Umbilical cord (tissue), 2 donors: ENCODE results near the gene PPP1R12B. TPM values are rescaled to one million over a fixed set of nuclear protein-coding genes. Genes with fewer than 3 reads are reported as not detected.
"Not testable (repeated sequence)": the region's sequence is repeated elsewhere in the genome, so short reads cannot be mapped to it uniquely, and the experiment has no call there.

Experiments
- DNase-seq: peaks from one replicate; pipeline ENCODE4 v3.0.0-alpha.2; 2015; ENCODE audit warnings: low spot score
- total RNA-seq: library from RNA; depleted of rRNA; stranded (reverse); fragments of >200 nt; gene quantifications from one replicate; pipeline ENCODE4 v1.2.3, GENCODE V29; 2014; ENCODE audit warnings: low replicate concordance; ENCODE audit not compliant: insufficient read depth

PPP1R12B gene
- total RNA-seq, 1 donor from 2014 or later = 472 TPM

DNA sequence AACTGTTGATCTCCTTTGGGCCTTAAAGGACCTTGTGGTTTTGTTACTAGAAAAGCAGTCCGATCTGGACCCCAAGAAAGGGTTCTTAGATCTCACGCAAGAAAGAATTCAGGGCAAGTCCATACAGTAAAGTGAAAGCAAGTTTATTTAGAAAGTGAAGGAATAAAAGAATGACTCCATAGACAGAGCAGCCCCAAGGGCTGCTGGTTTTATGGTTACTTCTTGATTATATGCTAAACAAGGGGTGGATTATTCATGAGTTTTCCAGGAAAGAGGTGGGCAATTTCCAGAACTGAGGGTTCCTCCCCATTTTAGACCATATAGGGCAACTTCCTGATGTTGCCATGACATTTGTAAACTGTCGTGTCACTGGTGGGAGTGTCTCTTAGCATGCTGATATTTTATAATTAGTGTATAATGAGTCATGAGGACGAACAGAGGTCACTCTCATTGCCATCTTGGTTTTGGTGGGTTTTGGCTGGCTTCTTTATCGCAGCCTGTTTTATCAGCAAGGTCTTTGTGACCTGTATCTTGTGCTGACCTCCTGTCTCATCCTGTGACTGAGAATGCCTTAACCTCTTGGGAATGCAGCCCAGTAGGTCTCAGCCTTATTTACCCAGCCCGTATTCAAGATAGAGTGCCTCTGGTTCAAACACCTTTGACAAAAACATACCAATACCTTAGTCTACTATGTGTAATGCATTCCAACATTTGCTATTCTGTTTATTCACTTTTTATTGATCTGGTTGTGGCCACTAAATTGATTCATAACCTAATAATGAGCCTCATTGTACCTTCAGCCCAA lies 183.5 kb downstream of the PPP1R12B start:
- not testable (repeated sequence) for DNase-seq

DNA sequence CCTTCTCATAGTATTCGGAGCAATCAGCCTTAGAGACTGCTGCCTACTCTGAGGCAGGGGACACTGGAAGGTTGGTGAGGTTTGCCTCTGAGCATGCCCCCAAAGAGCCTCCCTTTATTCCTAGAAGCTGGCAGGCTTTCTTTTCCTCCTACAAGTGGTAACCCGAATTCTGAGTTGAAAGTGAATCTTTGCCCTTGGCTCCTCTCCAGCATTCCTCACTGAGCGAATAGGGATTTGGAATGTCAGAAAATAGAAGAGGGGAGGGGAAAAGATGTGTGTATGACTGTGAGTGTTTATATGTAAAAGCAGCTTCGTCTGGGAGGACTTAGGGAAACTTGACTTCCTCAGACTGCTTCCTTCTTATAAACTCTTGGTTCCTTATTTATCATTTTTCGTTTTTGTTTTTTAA lies 190.7 kb downstream of the PPP1R12B start:
- DNase-seq = peak; percentile 90

DNA sequence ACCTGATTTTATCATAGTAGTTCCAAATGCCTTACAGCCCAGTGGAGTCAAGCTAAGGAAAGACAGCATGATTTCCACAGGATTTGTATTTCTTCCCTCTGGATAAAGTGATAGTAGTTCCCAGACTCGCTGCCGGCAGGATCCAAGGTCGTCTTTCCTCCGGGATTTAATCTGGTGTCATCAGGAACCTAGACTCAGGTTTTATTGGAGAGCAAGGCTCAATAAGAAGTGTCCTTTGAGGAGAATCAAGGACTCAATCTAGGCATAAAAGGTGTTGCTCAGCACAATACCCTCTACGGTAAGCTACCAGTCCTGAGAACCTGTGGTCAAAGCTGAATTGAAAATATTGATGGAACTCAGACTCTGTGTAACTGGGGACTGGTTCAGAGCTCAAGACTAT lies 191.1 kb downstream of the PPP1R12B start:
- DNase-seq = not testable (repeated sequence)

DNA sequence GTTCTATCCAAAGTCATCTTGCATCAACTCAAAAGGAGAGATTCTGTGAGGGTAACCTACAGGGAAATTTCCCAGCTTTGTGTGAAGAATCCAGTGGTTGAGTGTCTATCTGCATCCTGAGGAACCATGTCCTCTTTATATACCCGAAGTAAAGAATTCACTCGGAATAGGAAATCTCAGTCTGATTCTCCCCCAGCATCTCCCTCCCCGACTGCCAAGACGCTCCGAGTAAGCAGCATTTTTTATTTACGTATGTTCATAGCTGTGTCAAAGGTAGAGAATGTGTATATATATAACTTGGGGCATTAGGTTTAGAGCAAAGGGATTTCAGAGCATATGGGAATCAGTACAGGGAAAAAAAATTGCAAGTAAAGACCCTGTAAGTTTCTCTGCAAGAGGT lies 191.5 kb downstream of the PPP1R12B start:
- DNase-seq = peak; percentile 59

DNA sequence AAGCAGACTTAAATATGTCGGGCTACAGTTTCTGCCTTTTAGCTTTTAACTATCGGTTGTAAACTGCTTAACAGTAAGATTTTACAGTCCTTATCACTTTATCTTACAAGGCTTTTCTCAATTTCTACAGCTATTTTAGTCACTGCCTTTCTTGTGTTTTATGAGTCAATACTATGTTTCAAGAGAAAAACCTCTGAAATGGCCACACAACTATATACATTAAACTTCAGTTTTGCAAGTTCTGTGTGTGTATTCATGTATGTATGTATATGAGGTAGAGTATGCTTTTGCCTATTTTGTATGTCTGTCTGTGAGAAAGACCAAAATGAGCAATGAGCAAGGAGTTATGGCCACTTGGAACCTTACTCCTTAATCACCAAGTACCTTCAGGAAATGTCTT lies 191.9 kb downstream of the PPP1R12B start:
- peak; percentile 47 for DNase-seq

DNA sequence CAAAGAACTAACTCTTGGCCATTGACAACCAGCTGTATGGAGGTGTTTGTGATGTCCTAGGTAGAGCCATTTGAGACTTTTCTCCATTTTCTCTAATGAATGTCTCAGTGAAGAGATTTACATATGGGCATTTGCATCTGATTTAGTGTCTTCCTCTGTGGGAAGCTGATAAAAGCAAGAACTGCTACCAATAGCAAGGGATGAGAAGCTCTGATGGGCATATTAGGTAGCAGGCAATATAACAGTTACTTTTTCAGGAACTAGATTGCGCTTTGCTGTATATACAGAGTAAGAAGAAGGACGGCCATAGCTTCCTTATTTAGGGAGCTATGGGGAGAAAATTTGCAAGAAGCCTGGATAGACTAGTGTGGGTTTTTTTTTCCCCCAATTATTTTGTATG lies 192.4 kb downstream of the PPP1R12B start:
- DNase-seq = not testable (repeated sequence)

DNA sequence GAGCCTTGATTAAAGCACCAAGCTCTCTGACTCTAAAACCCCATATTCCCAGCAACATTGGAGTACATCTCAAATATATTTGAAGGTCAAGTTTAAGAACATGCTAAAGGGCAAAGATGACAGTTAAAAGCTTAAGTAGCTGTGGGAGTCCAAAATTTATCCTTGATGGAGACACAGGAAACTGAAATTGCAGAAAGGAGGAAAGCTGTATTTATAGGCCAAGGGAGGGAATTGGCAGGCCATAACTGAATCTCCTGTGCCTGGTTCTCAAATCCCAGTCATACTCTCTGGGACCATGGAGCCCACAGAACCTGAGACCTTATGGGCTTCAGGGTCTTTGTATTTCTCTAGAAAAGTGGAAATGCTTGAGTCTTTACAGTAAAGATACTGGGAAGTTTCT lies 193.9 kb downstream of the PPP1R12B start:
- not testable (repeated sequence) for DNase-seq

DNA sequence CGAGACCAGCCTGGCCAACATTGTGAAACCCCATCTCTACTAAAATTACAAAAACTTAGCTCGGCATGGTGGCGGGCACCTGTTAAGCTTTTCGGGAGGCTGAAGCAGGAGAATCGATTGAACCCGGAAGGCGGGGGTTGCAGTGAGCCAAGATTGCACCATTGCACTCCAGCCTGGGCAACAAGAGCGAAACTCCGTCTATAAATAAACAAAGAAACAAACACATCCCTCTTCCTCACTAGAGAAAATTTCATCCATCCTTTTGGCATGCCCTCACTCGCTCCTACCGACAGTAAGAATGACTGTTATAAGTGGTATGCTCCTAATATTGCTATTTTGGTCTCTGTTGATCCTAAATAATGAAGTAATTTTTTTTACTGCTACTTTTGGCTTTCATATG lies 195.0 kb downstream of the PPP1R12B start:
- DNase-seq = not testable (repeated sequence)

DNA sequence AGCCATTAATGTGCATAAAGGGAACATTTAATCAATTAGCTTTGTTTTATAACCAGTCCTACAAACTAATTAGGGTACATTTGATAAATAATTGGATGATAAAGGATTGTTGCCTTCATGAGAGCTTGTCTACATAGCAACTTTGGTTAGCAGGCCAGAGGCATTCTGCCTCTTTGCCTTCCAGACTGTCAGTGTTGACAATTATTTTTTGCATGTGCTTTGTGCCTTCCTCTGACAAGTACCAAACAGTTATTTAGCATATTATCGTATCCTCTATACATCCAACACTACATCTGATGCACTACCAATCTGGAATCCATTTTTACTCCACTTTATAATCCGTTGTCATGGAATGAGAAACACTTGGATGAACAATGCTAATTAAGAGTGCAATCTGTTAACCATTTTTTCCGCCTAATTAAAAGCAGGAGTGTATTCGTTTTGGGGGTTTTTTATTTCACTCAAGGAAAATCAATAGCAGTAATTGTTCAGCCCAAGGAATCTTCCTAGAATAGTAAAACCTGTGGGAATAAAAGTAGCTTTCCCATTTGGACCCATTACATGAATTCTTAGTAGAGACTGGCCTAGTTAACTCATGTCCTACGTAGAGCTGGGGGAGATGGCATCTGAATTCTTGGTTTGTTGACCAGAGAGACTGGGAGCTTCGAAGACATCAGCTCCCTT lies 196.4 kb downstream of the PPP1R12B start:
- DNase-seq = not testable (repeated sequence)

DNA sequence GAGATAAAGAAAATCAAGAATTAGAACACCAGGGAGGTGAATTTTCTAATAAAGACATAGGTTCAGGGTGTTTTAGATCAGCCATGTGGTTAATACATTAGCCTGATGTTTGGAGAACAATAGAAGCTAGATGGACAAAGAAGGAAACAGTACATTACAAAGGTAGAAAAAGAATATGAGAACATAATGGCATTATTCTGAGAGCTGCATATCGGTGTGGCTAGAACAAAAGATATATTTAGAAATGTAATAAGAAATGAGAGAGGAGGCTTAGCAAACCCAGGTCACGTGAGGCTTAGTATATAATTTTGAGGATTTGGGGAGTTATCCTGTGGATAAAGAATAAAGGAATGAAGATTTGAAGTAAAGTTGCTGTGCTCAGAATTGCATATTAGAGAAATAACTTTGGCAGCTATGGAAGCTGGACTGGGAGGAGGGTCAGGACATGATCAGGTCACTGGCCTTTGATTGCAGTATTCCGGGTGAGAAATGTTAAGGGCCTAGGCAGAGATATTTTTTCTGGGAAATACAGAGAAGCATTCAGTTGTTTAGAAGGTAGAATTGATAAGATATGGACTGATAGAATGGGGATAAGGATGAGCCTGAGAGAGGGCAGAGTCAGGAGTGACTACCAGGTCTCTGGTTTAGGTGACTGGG lies 197.3 kb downstream of the PPP1R12B start:
- DNase-seq = peak; percentile 80

DNA sequence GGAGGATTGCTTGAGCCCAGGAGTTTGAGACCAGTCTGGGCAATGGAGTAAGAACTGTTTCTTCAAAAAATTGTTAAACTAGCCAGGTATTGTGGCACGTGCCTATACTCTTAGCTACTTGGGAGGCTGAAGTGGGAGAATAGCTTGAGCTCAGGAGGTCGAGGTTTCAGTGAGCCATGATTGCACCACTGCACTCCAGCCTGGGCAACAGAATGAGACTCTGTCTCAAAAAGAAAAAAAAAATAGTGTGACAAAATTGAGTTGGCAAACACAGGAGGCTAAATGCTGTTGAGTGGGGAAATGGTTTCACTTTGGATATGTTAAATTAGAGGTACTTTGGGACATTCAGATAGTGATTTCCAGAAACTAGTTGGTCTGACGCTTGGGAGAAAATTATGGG lies 197.9 kb downstream of the PPP1R12B start:
- not testable (repeated sequence) for DNase-seq

DNA sequence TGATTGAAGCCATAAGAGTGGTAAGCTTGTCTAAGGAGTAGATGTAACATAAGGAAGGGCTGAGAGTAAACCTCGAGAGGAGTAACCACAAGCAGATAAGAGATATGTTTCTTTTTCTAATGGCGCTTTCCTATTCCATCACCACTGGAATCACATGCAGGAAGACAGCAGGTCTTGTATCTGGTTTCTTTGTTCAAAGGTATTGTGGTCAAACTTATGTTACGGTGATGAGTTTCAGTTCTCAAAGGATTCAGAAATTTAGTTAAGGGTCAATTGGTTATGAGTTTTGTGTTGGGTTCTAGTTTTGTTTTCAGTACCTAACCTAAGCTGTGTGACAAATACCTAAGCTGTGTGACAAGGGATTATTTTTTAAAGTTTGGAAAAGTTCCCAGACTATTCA lies 198.3 kb downstream of the PPP1R12B start:
- not testable (repeated sequence) for DNase-seq

DNA sequence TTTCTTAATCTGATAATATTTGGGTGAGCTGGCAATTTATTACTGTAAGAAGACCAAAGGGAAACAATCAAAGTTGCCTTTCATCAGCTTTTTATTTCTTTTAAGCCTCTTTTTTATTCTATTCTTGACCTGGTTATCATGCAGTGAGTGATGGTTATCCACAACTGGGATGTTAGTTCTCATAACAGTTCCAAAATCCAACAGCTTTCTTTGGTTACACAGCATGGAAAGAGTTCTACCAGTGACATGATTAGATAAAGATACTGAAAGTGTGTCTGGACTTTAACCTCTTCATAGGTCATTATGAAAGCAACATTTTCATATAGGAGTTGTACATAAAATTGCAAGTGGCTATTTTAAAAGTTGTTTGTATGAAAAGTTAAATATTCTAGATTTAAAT lies 198.7 kb downstream of the PPP1R12B start:
- DNase-seq = no peak

DNA sequence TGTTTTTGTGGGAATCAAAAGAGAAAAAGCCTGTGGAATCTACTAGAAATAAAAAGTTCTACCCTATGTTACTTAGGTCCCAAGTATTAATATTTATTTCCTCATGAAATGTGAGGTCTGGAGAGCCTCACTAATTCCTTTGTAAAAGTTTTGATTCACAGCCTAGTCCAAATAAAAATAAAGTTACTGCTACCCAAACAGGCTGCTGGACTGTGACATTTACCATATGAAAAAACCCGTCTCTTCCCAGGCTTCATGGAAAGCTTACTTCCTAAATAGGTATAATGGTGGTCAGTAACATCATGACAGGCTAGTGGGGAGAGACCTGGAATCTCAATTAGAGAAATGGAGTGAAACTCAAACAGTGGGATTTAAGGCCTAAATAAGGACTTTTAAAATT lies 201.6 kb downstream of the PPP1R12B start:
- not testable (repeated sequence) for DNase-seq

DNA sequence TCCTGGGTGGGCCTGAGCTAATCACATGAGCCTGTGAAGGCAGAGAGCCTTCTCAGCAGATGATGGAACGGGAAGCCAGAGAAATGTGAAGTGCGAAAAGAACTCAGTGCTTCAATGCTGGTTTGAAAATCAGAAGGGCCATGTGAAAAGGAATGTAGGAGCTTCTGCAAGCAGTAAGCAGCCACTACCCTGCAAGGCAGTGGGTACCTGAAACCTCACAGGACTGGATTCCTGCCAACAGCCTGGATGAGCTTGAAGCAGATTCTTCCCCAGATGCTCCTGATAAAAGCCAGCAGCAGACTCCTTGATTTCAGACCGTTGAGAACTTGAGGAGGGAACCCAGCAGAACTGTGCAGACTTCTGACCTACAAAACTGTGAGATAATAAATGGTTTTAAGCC lies 203.2 kb downstream of the PPP1R12B start:
- DNase-seq = peak; percentile 63

DNA sequence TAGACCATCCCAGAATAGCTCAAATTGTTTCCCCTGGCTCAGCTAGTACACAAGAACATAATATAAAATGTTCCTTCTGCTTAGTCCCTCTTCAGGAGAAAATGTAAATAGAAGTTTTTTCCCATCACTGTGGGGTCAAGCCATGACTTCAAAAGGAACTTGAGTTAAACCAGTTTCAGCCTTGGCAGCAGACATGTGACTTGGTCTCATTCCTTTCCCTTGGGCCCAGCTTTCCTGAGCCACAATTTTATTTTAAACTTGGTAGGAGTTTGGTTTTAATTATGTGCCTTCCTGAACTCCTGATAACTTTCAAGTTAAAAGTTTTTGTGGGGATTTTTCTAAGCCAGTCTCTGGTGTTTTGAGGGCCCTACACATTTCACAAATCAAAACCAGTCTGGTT lies 204.1 kb downstream of the PPP1R12B start:
- DNase-seq = peak; percentile 91

DNA sequence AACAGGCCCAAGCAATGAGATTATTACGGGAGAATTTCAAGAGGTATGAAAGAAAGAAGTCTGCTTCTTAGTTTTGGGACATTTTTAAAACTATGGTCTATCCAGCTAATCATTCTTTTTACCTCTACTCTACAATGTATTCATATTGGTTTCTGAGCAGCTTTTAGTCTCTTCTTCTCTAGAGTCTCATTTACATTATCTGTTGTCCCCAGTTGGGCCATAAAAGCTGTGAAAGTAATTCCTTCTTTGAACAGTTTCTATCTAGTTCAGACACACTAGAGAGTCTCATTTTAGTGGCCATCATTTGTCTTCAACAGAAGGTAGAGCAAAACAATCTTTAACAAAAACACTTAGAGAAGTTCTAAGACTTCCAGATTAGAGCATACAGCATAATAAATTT lies 204.6 kb downstream of the PPP1R12B start:
- DNase-seq = not testable (repeated sequence)

DNA sequence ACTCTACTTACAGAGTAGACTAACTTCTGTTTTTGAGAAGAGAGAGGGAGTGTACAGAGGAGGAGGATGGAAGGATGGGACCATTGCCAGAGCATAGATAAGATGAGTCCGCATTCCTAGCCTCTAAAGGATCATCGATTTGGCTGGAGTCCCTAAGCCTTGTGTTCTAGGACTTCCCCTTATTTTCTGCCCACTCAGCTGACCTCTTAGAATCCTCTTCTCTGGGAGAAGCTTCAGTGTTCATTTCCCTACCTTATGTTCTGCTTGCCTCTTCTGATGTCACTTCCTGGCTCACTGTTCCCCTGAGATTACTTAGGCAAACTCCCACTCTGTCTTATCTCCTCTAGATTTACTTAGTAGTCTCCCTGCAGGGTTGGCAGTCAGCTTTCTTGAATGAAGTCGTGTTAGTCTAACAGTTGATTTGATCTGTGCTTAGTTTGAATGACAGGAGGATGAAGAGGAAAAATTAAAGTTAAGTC lies 205.1 kb downstream of the PPP1R12B start:
- peak; percentile 99 for DNase-seq

DNA sequence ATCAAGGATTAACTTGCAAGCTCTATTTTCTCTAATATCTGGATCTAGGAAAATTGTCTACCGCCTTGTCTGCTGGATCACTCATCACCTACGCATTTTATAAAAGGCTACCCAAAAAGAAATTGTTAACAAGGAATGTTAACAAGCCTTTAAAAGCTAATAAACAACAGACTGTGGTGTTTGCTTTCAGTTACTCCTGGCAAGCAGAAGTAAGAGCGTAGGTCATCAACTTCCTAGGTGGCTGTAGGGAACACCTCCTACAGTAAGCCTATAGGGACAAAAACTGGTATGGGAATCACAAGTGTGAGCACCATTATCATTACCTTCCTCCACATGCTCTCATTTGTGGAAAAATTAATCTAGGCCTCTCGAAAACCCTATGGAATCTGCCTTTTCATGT lies 206.1 kb downstream of the PPP1R12B start:
- not testable (repeated sequence) for DNase-seq

DNA sequence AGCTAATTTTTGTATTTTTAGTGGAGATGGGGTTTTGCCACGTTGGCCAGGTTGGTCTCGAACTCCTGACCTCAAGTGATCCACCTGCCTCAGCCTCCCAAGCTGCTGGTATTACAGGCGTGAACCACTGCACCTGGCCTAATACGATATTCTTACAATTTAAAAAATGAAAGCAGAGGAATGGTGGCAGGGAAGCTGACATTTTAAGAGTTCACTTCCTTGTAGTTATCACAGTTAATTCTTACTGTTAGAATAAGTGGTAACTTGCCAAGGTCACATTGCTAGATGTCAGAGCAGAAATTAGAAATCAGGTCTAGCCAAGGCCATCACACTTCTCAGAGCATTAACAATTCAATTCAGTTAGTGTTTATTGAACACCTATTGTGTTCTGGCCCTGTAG lies 207.5 kb downstream of the PPP1R12B start:
- DNase-seq = not testable (repeated sequence)

DNA sequence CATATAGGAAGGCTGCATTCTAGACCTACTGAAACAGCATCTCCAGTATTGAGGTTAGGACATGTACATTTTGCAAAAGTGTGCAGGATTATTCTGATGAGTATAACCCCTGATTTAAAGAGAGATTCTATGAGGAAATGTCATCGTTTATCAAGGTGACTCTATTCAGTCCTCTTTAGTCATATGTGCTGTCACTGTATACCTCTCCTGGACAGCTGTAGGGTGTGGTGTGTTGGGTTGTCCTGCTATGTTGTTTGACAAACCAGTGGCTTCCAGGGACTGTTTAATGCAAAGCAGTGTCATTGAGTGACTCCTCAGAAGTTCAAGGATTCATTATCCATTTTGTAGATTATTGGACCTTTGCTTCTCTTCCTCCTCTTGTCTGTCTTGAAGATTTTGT lies 209.2 kb downstream of the PPP1R12B start:
- DNase-seq = not testable (repeated sequence)

DNA sequence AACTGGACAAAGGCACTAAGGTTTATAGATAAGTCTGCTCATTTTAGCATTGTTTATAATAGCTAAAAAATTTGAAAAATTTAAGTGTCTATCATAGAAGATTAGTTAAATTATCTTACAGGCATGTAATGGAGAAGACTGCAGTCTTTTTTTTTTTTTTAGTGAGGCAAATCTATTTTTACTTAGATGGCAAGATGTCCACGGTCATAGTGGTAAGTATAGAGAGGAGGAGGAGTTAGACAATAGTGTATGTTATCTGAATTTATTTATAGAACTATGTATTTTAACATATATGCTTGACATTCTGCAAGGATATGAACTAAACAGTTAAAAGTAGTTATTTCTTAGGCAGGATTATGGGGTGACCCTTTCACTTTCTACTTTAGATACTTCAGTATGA lies 212.7 kb downstream of the PPP1R12B start:
- no peak for DNase-seq
